GM10248 (cell line): ENCODE data around the gene ALDH5A1.
A peak's percentile ranks its signal among the peaks of the same experiment; 100 is the strongest.

Experiments used
- CTCF ChIA-PET: fragments of 300-600 bp; sonication (Branson Sonifier 250); formaldehyde crosslinking; extraction: SDS; loops from one replicate; lab custom pipeline; 2021; ENCODE audit warnings: antibody characterized with exemption; lab: Yijun Ruan, JAX
- POLR2A ChIA-PET: fragments of 350-650 bp; sonication (Branson Sonifier 250); formaldehyde crosslinking; extraction: SDS; loops from one replicate; lab custom pipeline; 2020; ENCODE audit warnings: antibody characterized with exemption; lab: Yijun Ruan, JAX
- DNase-seq: peaks from one replicate; pipeline ENCODE4 v3.0.0; 2012; ENCODE audit errors: extremely low spot score
- TF ChIP-seq, protein P1 (sequence below): IDR thresholded peaks from 2 replicates; pipeline ENCODE4 v1.5.1; 2012; ENCODE audit warnings: mild to moderate bottlenecking, low read depth; ENCODE audit errors: extremely low read depth, missing control alignments, control extremely low read depth

Gene ALDH5A1

DNA sequence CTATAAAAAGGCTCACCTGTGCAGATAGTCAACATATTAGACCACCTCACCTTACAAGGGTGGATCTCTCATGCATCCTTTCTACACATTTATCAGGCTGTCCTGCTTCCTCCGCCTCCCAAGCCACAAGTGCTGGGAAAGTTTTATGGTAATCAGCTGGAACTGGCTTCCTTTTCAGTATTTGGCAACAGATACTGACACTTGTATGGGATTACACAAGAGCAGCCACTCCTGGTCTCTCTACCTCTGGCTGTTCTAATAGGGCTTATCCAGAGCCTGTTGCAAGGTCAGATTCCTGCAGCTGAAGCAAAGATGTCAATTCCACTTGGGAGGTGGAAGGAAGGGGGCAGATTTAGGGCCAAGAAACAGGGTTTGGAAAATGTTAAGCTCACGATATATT is 4.9 kb upstream of the ALDH5A1 start:
- ChIA-PET POLR2A (no interaction called here), CTCF (interaction anchor here (0.9 to 11.8 kb wide), 3 partner anchors 10 to 35 kb away, joined by 3 to 127 read pairs (median 5); no protein-coding TSS in a partner anchor)
- TF ChIP-seq, protein P1, sequence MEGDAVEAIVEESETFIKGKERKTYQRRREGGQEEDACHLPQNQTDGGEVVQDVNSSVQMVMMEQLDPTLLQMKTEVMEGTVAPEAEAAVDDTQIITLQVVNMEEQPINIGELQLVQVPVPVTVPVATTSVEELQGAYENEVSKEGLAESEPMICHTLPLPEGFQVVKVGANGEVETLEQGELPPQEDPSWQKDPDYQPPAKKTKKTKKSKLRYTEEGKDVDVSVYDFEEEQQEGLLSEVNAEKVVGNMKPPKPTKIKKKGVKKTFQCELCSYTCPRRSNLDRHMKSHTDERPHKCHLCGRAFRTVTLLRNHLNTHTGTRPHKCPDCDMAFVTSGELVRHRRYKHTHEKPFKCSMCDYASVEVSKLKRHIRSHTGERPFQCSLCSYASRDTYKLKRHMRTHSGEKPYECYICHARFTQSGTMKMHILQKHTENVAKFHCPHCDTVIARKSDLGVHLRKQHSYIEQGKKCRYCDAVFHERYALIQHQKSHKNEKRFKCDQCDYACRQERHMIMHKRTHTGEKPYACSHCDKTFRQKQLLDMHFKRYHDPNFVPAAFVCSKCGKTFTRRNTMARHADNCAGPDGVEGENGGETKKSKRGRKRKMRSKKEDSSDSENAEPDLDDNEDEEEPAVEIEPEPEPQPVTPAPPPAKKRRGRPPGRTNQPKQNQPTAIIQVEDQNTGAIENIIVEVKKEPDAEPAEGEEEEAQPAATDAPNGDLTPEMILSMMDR: no peak
- DNase-seq: no peak

GRCh38 chr6:24490948-24491347 is 3.8 kb upstream of the ALDH5A1 start:
- no peak for DNase-seq
- ChIA-PET CTCF (interaction anchor here (2.3 to 11.8 kb wide), 2 partner anchors 11 to 34 kb away, joined by 5 to 127 read pairs; no protein-coding TSS in a partner anchor), POLR2A (interaction anchor here (0.7 kb wide), 1 partner anchor 13 kb away, joined by 3 read pairs; no protein-coding TSS in a partner anchor)
- TF ChIP-seq, protein P1: no peak

DNA sequence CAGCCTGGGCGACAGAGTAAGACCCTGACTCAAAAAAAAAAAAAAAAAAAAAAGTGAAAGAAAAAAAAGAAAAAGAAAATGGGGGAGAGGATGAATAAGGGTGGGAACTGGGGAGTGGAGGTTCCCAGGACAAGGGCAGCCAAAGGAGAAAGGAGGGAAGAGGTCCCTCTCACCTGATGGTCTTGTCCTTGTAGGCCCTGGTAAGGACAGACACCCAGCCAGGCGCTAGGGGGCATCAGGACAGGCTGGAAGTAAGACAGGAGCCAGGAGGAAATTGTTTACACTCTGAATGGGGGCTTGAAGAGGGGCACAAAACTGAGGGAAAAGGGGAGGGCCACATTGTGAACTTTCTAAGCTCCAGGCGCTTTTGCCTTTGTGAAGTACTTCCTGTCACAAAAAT is 2.3 kb upstream of the ALDH5A1 start:
- ChIA-PET POLR2A (no interaction called here), CTCF (interaction anchor here (0.9 to 11.8 kb wide), 3 partner anchors 9 to 32 kb away, joined by 3 to 127 read pairs (median 4); no protein-coding TSS in a partner anchor)
- DNase-seq: no peak
- TF ChIP-seq, protein P1: no peak

DNA sequence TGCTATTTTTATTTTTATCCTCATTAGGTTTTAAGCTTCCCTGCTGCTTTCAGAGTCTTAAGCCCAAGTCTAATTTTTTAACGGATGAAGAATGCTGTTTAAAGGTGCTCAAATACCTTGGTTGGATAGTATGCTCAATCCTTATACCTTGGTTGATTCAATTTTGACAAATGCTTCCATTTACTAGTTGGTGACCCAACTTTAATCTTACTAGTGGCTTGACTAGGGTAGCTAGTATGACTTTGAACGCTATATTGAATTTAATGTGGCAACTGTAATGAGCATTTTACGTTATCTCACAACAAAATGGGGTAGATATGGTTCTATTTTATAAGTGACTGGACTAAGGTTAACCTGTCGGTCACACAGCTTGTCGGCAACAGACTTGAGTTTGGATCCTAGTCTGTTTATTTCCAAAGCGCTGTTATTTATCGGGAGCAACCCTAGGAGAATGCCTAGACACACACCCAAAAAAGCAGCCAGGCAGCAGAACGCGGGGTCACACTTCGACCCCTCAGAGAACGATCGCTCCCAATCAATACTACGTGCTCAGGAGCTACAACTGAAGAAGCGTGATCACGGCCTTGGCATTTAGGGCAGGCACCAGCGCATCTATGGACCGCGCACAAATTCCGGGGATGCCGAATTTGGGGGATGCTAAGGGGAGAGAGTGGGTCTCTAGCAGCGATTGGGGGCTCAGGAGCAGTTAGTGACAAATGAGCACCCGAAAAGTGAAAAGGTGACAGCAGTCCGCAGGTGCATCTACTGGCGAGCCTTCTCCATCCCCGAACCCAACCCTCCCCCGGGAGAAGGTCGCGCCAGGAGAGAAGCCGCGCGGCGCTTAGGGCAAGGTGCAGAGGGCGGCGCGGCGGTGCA is 586 bp upstream of the ALDH5A1 start:
- CTCF ChIA-PET: interaction anchor here (0.8 to 11.8 kb wide), 18 partner anchors 8 to 212 kb away, joined by 3 to 127 read pairs (median 4); no protein-coding TSS in a partner anchor
- TF ChIP-seq, protein P1: no peak
- DNase-seq: peak; percentile 22
- POLR2A ChIA-PET: interaction anchor here (1.0 to 1.3 kb wide), 2 partner anchors 19 to 23 kb away, joined by 3 to 5 read pairs; no protein-coding TSS in a partner anchor

- TF ChIP-seq, protein P1: no peak
- CTCF ChIA-PET: interaction anchor here (0.7 to 11.8 kb wide), 6 partner anchors 11 to 50 kb away, joined by 3 to 127 read pairs (median 5); no protein-coding TSS in a partner anchor
- POLR2A ChIA-PET: no interaction called here
- peak; percentile 61 for DNase-seq
Measured at GRCh38 chr6:24497254-24497970, 2.6 kb downstream of the ALDH5A1 start.

- DNase-seq: no peak
- POLR2A ChIA-PET: no interaction called here
- TF ChIP-seq, protein P1: no peak
- CTCF ChIA-PET: interaction anchor here (0.7 to 11.8 kb wide), 5 partner anchors 9 to 83 kb away, joined by 3 to 127 read pairs (median 3); no protein-coding TSS in a partner anchor
Measured at GRCh38 chr6:24500683-24501082, 5.9 kb downstream of the ALDH5A1 start.
